Neural cell (in vitro differentiated cells): ENCODE data around the gene TMEM127. TPM values are rescaled to one million over a fixed set of nuclear protein-coding genes. Genes with fewer than 3 reads are reported as not detected.

Experiments used
- H2AFZ ChIP-seq: fragments of 200-600, 300-800 bp; sonication (generic), shearing (Covaris generic); 2 replicates; pipeline ENCODE4 v1.6.0; 2014; ENCODE audit warnings: low read depth, mild to moderate bottlenecking, antibody characterized with exemption, low read length, moderate library complexity
- H3F3A ChIP-seq: fragments of 200-600 bp; shearing (Covaris generic); 2 replicates; pipeline ENCODE4 v1.6.1; 2016; ENCODE audit warnings: mild to moderate bottlenecking, moderate library complexity, mixed read lengths, antibody characterized with exemption, low read length; ENCODE audit not compliant: insufficient read depth, poor library complexity, severe bottlenecking
- H3K27ac ChIP-seq: fragments of 200-600, 300-800 bp; sonication (generic), shearing (Covaris generic); 2 replicates; pipeline ENCODE4 v1.5.1; 2014; ENCODE audit warnings: mild to moderate bottlenecking, low read length, moderate library complexity
- H3K27me3 ChIP-seq: fragments of 300-800, 200-600 bp; sonication (generic), shearing (Covaris generic); 2 replicates; pipeline ENCODE4 v1.6.0; 2014; ENCODE audit warnings: mild to moderate bottlenecking, low read depth, low read length, moderate library complexity; ENCODE audit not compliant: insufficient read depth
- H3K36me3 ChIP-seq: fragments of 300-800, 200-600 bp; sonication (generic), shearing (Covaris generic); 2 replicates; pipeline ENCODE4 v1.5.1; 2014; ENCODE audit warnings: mild to moderate bottlenecking, antibody characterized with exemption, low read length, moderate library complexity; ENCODE audit not compliant: insufficient read depth
- H3K4me2 ChIP-seq: fragments of 300-800, 200-600 bp; sonication (generic), shearing (Covaris generic); 2 replicates; pipeline ENCODE4 v1.6.0; 2014; ENCODE audit warnings: mild to moderate bottlenecking, low read length
- H3K4me3 ChIP-seq: fragments of 300-800, 200-600 bp; sonication (generic), shearing (Covaris generic); 2 replicates; pipeline ENCODE4 v1.5.1; 2014; ENCODE audit warnings: mild to moderate bottlenecking, low read length, moderate library complexity
- H3K79me2 ChIP-seq: fragments of 200-600 bp; shearing (Covaris generic); replicated peaks from 2 replicates; pipeline ENCODE4 v1.6.0; 2014; ENCODE audit warnings: mild to moderate bottlenecking, low read length, moderate library complexity; ENCODE audit not compliant: insufficient read depth
- H3K9ac ChIP-seq: fragments of 300-800, 200-600 bp; sonication (generic), shearing (Covaris generic); 2 replicates; pipeline ENCODE4 v1.6.1; 2016; ENCODE audit warnings: mild to moderate bottlenecking, low read length, mixed read lengths
- H3K9me2 ChIP-seq: fragments of 200-600 bp; shearing (Covaris generic); 2 replicates; pipeline ENCODE4 v1.6.1; 2016; ENCODE audit warnings: mild to moderate bottlenecking, low read length, mixed read lengths; ENCODE audit not compliant: insufficient read depth
- H3K9me3 ChIP-seq: fragments of 200-600, 300-800 bp; sonication (generic), shearing (Covaris generic); 2 replicates; pipeline ENCODE4 v1.6.1; 2016; ENCODE audit warnings: mild to moderate bottlenecking, mixed run types, low read length, moderate library complexity, mixed read lengths
- H4K20me1 ChIP-seq: fragments of 200-600 bp; shearing (Covaris generic); 2 replicates; pipeline ENCODE4 v1.6.1; 2016; ENCODE audit warnings: mild to moderate bottlenecking, mixed run types; ENCODE audit not compliant: insufficient read depth
- EP300 ChIP-seq: fragments of 450-650 bp; conservative IDR thresholded peaks from 2 replicates; pipeline ENCODE4 v1.6.1; 2014; ENCODE audit warnings: antibody characterized with exemption, mild to moderate bottlenecking, moderate library complexity; ENCODE audit not compliant: poor library complexity, severe bottlenecking
- EZH2 ChIP-seq: fragments of 200-600, 300-800 bp; shearing (Covaris generic), sonication (generic); IDR thresholded peaks from 2 replicates; pipeline ENCODE4 v1.6.1; 2014; ENCODE audit warnings: antibody characterized with exemption, low read length, borderline replicate concordance, mild to moderate bottlenecking; ENCODE audit not compliant: insufficient read depth, poor library complexity, severe bottlenecking
- MXI1 ChIP-seq: fragments of 450-650 bp; conservative IDR thresholded peaks from 2 replicates; pipeline ENCODE4 v1.6.1; 2014; ENCODE audit warnings: antibody characterized with exemption, mild to moderate bottlenecking; ENCODE audit not compliant: poor library complexity, severe bottlenecking
- POLR2AphosphoS5 ChIP-seq: IDR thresholded peaks from 2 replicates; pipeline ENCODE4 v1.6.1; 2012
- RAD21 ChIP-seq: fragments of 450-650 bp; conservative IDR thresholded peaks from 2 replicates; pipeline ENCODE4 v1.6.1; 2014; ENCODE audit warnings: antibody characterized with exemption, mild to moderate bottlenecking, moderate library complexity
- SMC3 ChIP-seq: fragments of 450-650 bp; conservative IDR thresholded peaks from 2 replicates; pipeline ENCODE4 v1.6.1; 2014; ENCODE audit warnings: antibody characterized with exemption, mild to moderate bottlenecking, moderate library complexity; ENCODE audit not compliant: poor library complexity
- TAF1 ChIP-seq: IDR thresholded peaks from 2 replicates; pipeline ENCODE4 v1.6.1; 2012; ENCODE audit warnings: low read depth
- polyA plus RNA-seq: library from polyadenylated mRNA; depleted of rRNA; stranded (reverse); fragments of >200 nt; gene quantifications from 2 replicates; pipeline ENCODE4 v1.2.3, GENCODE V29; 2014
- TF ChIP-seq, protein P1 (sequence below): fragments of 450-650 bp; IDR thresholded peaks from 2 replicates; pipeline ENCODE4 v1.5.1; 2014; ENCODE audit warnings: antibody characterized with exemption, mild to moderate bottlenecking, moderate library complexity; ENCODE audit not compliant: poor library complexity, severe bottlenecking
- TF ChIP-seq, protein P2 (sequence below): IDR thresholded peaks from 2 replicates; pipeline ENCODE4 v1.6.1; 2012; ENCODE audit warnings: borderline replicate concordance

TMEM127 gene
- polyA plus RNA-seq, 1 donor from 2014 or later, result 19.1 TPM

DNA sequence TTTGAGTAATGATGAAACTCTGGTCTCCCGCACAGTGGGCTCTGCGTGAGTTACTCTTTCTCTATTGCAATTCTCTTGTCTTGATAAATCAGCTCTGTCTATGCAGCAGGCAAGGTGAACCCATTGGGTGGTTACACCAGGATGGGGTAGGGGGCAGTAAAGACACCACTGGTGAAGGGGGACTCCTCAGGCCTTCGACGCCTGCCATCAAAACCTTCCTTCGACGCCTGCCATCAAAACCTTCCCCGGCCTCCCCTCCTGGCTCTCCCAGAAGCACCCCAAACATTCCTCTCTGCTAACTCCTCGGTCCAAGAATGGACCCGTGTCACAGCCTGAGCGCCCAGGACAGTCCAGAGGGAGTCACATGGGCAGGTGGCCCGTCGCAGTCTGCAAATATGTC lies 52.4 kb downstream of the TMEM127 start:
- H2AFZ ChIP-seq, result no peak overlapping the region
- H4K20me1 ChIP-seq, result no peaks in the 10 kb centered on the region
- no peaks in the 10 kb centered on the region for H3K9me2 ChIP-seq
- no peaks in the 10 kb centered on the region for H3K27me3 ChIP-seq
- no peak overlapping the region for H3K4me3 ChIP-seq
- H3F3A ChIP-seq, result no peaks in the 10 kb centered on the region
- H3K9ac ChIP-seq, result no peak overlapping the region
- no peaks in the 10 kb centered on the region for H3K9me3 ChIP-seq
- H3K4me2 ChIP-seq, result no peak overlapping the region
- TF ChIP-seq, protein P1, sequence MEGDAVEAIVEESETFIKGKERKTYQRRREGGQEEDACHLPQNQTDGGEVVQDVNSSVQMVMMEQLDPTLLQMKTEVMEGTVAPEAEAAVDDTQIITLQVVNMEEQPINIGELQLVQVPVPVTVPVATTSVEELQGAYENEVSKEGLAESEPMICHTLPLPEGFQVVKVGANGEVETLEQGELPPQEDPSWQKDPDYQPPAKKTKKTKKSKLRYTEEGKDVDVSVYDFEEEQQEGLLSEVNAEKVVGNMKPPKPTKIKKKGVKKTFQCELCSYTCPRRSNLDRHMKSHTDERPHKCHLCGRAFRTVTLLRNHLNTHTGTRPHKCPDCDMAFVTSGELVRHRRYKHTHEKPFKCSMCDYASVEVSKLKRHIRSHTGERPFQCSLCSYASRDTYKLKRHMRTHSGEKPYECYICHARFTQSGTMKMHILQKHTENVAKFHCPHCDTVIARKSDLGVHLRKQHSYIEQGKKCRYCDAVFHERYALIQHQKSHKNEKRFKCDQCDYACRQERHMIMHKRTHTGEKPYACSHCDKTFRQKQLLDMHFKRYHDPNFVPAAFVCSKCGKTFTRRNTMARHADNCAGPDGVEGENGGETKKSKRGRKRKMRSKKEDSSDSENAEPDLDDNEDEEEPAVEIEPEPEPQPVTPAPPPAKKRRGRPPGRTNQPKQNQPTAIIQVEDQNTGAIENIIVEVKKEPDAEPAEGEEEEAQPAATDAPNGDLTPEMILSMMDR, result no peak
- no peak for TF ChIP-seq SMC3
- TF ChIP-seq TAF1, result no peak
- no peak for TF ChIP-seq EP300
- TF ChIP-seq EZH2, result no peak
- no peak for TF ChIP-seq MXI1
- TF ChIP-seq POLR2AphosphoS5, result no peak
- TF ChIP-seq RAD21, result no peak
- TF ChIP-seq, protein P2, sequence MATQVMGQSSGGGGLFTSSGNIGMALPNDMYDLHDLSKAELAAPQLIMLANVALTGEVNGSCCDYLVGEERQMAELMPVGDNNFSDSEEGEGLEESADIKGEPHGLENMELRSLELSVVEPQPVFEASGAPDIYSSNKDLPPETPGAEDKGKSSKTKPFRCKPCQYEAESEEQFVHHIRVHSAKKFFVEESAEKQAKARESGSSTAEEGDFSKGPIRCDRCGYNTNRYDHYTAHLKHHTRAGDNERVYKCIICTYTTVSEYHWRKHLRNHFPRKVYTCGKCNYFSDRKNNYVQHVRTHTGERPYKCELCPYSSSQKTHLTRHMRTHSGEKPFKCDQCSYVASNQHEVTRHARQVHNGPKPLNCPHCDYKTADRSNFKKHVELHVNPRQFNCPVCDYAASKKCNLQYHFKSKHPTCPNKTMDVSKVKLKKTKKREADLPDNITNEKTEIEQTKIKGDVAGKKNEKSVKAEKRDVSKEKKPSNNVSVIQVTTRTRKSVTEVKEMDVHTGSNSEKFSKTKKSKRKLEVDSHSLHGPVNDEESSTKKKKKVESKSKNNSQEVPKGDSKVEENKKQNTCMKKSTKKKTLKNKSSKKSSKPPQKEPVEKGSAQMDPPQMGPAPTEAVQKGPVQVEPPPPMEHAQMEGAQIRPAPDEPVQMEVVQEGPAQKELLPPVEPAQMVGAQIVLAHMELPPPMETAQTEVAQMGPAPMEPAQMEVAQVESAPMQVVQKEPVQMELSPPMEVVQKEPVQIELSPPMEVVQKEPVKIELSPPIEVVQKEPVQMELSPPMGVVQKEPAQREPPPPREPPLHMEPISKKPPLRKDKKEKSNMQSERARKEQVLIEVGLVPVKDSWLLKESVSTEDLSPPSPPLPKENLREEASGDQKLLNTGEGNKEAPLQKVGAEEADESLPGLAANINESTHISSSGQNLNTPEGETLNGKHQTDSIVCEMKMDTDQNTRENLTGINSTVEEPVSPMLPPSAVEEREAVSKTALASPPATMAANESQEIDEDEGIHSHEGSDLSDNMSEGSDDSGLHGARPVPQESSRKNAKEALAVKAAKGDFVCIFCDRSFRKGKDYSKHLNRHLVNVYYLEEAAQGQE, result no peak
- no peak overlapping the region for H3K27ac ChIP-seq
- H3K79me2 ChIP-seq, result peaks cover 4% of the 10 kb centered on the region
- H3K36me3 ChIP-seq, result no peaks in the 10 kb centered on the region

DNA sequence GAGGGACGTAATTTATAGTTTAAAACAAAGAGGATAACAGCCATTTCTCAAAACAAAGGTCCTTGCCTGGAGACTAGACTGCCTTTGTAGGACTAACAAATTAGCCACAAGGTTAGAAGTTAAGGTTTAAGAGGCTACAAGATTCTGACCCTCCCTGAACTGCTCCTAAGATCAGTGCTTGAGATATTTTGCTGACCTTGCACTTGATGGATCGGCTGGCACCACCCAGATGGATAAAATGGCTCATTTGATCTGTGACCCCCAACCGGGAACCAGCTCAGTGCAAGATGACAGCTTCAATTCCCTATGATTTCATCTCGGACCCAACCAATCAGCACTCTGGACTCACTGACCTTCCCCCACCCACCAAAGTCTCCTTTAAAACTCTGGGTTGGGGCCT lies 53.5 kb downstream of the TMEM127 start:
- Histone ChIP-seq H3K4me3 (no peak overlapping the region), H3K4me2 (no peak overlapping the region), H3K9me3 (no peaks in the 10 kb centered on the region), H2AFZ (no peak overlapping the region), H3K9me2 (no peaks in the 10 kb centered on the region), H3K79me2 (peaks cover 9% of the 10 kb centered on the region), H3K27me3 (no peaks in the 10 kb centered on the region), H3K36me3 (no peaks in the 10 kb centered on the region), H3K9ac (no peak overlapping the region), H4K20me1 (no peaks in the 10 kb centered on the region), H3F3A (no peaks in the 10 kb centered on the region), H3K27ac (no peak overlapping the region)
- TF ChIP-seq RAD21, result no peak
- TF ChIP-seq, protein P1, result no peak
- no peak for TF ChIP-seq POLR2AphosphoS5
- TF ChIP-seq EZH2, result no peak
- TF ChIP-seq MXI1, result no peak
- no peak for TF ChIP-seq EP300
- TF ChIP-seq, protein P2, result no peak
- TF ChIP-seq TAF1, result no peak
- TF ChIP-seq SMC3, result no peak
